HCT116 (cell line): ENCODE measurements around the gene LRSAM1. TPM values are rescaled to one million over a fixed set of nuclear protein-coding genes. Genes with fewer than 3 reads are reported as not detected.

Source experiments
- ATAC-seq: fragments of 200-7000 bp; cut with Tn5 transposase; 2 replicates; pipeline ENCODE4 v1.9.1; 2020; ENCODE audit warnings: mild to moderate bottlenecking, moderate library complexity
- BruUV-seq: library from RNA; stranded (reverse); fragments of 400-500 nt; replicated peaks from 2 replicates; lab custom pipeline; 2021; lab: Mats Ljungman, UMichigan
- CTCF ChIA-PET: fragments of 300-600 bp; sonication (Branson Sonifier 250); formaldehyde crosslinking; loops from one replicate; lab custom pipeline; 2021; ENCODE audit warnings: antibody characterized with exemption; lab: Charles Lee
- POLR2A ChIA-PET: fragments of 300-600, 350-600 bp; sonication (Branson Sonifier 250); formaldehyde crosslinking; loops from one replicate; lab custom pipeline; 2021; ENCODE audit warnings: antibody characterized with exemption; lab: Charles Lee
- RAD21 ChIA-PET, 2 experiments: fragments of 300-600 bp; sonication (Branson Sonifier 250); formaldehyde crosslinking; loops; one replicate each; lab custom pipeline; 2023; ENCODE audit warnings: low total read pairs in 2 of 2; ENCODE audit not compliant: uncharacterized antibody in 2 of 2, unreplicated experiment in 2 of 2, low non-redundant PET in 1 of 2; lab: Charles Lee
- DNase-seq: peaks from one replicate; pipeline ENCODE4 v3.0.0-alpha.2; 2010; ENCODE audit warnings: low read depth, low spot score
- H2AFZ ChIP-seq: fragments of 200-600 bp; shearing (Covaris generic), sonication (generic); 2 replicates; pipeline ENCODE4 v1.6.1; 2017; ENCODE audit warnings: low read depth, mixed run types, mixed read lengths, antibody characterized with exemption, low read length; ENCODE audit not compliant: poor library complexity, severe bottlenecking
- H3K27ac ChIP-seq: 2 replicates; pipeline ENCODE4 v1.5.1; 2012; ENCODE audit warnings: low read depth, low read length
- H3K27me3 ChIP-seq: fragments of 200-600 bp; sonication (generic); 2 replicates; pipeline ENCODE4 v1.6.1; 2016; ENCODE audit warnings: mixed run types, low read length, mixed read lengths; ENCODE audit not compliant: insufficient read depth
- H3K36me3 ChIP-seq, 2 experiments: fragments of 200-500 bp in 1 of 2; fragments of 200-600 bp in 1 of 2; sonication (Bioruptor generic) in 1 of 2; sonication (generic) in 1 of 2; 2 replicates each; pipeline versions ENCODE4 v1.5.1 to v1.6.1; 2014 to 2016; ENCODE audit warnings: low read length in 2 of 2, inconsistent platforms in 1 of 2, mixed read lengths in 1 of 2, mixed run types in 1 of 2; ENCODE audit not compliant: insufficient read depth in 2 of 2, control insufficient read depth in 1 of 2
- H3K4me1 ChIP-seq, 2 experiments: fragments of 200-600 bp in 1 of 2; sonication (generic) in 1 of 2; 2 replicates each; pipeline versions ENCODE4 v1.5.1 to v1.6.1; 2012 to 2017; ENCODE audit warnings: low read length in 2 of 2, inconsistent platforms in 1 of 2, mild to moderate bottlenecking in 1 of 2, mixed read lengths in 1 of 2, mixed run types in 1 of 2, moderate library complexity in 1 of 2; ENCODE audit not compliant: insufficient read depth in 2 of 2, control insufficient read depth in 1 of 2
- H3K4me2 ChIP-seq: fragments of 200-600 bp; sonication (generic); 2 replicates; pipeline ENCODE4 v1.6.1; 2017; ENCODE audit warnings: mixed run types, low read length, mixed read lengths
- H3K4me3 ChIP-seq, 2 experiments: fragments of 200-600 bp in 1 of 2; sonication (generic) in 1 of 2; replicated peaks in 1 of 2; 2 replicates each; pipeline ENCODE4 v1.5.1; 2011 to 2016; ENCODE audit warnings: low read length in 2 of 2, control low read depth in 1 of 2, low read depth in 1 of 2, mild to moderate bottlenecking in 1 of 2, mixed read lengths in 1 of 2, mixed run types in 1 of 2
- H3K79me2 ChIP-seq: fragments of 200-600 bp; sonication (generic); 2 replicates; pipeline ENCODE4 v1.6.1; 2017; ENCODE audit warnings: mild to moderate bottlenecking, mixed run types, low read length, moderate library complexity, mixed read lengths; ENCODE audit not compliant: insufficient read depth
- H3K9ac ChIP-seq: fragments of 200-600 bp; sonication (generic); 2 replicates; pipeline ENCODE4 v1.6.1; 2016; ENCODE audit warnings: low read length, mixed read lengths
- H3K9me2 ChIP-seq: fragments of 200-600 bp; sonication (generic), shearing (Covaris generic); 2 replicates; pipeline ENCODE4 v1.6.1; 2017; ENCODE audit warnings: mixed run types, mild to moderate bottlenecking, moderate library complexity; ENCODE audit not compliant: insufficient read depth
- H3K9me3 ChIP-seq, 2 experiments: fragments of 200-500 bp in 1 of 2; fragments of 200-600 bp in 1 of 2; sonication (Bioruptor generic) in 1 of 2; sonication (generic) in 1 of 2; 2 replicates each; pipeline ENCODE4 v1.6.1; 2014 to 2017; ENCODE audit warnings: low read length in 2 of 2, mixed read lengths in 2 of 2, inconsistent platforms in 1 of 2, low read depth in 1 of 2, mild to moderate bottlenecking in 1 of 2, mixed run types in 1 of 2, moderate library complexity in 1 of 2; ENCODE audit not compliant: control insufficient read depth in 1 of 2, insufficient read depth in 1 of 2
- H4K20me1 ChIP-seq: fragments of 200-600 bp; sonication (generic), shearing (Covaris generic); 2 replicates; pipeline ENCODE4 v1.6.1; 2017; ENCODE audit warnings: mixed run types, mild to moderate bottlenecking, moderate library complexity; ENCODE audit not compliant: insufficient read depth
- ELF1 ChIP-seq: IDR thresholded peaks from 2 replicates; pipeline ENCODE4 v1.6.1; 2012; ENCODE audit warnings: low read depth, borderline replicate concordance
- EZH2phosphoT487 ChIP-seq: fragments of 200-600 bp; IDR thresholded peaks from 2 replicates; pipeline ENCODE4 v1.6.1; 2018; ENCODE audit warnings: antibody characterized with exemption, borderline replicate concordance
- RAD21 ChIP-seq: IDR thresholded peaks from 2 replicates; pipeline ENCODE4 v1.6.1; 2012; ENCODE audit warnings: low read depth, mild to moderate bottlenecking
- REST ChIP-seq: IDR thresholded peaks from 2 replicates; pipeline ENCODE4 v1.6.1; 2012; ENCODE audit warnings: low read depth
- SP1 ChIP-seq: IDR thresholded peaks from 2 replicates; pipeline ENCODE4 v1.6.1; 2012; ENCODE audit warnings: low read depth
- intact Hi-C: fragments of 100-400 bp; cut with micrococcal nuclease; formaldehyde crosslinking; loops from 2 replicates; pipeline ENCODE4 v1.10.0; 2022
- total RNA-seq: library from RNA; stranded (reverse); gene quantifications from one replicate; pipeline ENCODE4 v1.2.1, GENCODE V29; 2021; ENCODE audit not compliant: unreplicated experiment

Gene LRSAM1
- total RNA-seq, 1 experiment from 2014 or later: 25.9 TPM

GRCh38 chr9:127534250-127534906 lies 83.1 kb downstream of the LRSAM1 start (continued):
- TF ChIP-seq REST: no peak
- TF ChIP-seq RAD21: no peak
- TF ChIP-seq EZH2phosphoT487: no peak

- H2AFZ ChIP-seq: no peak overlapping the region
- intact Hi-C loops: no loop called here
- no peak for TF ChIP-seq SP1
- TF ChIP-seq ELF1: no peak
- TF ChIP-seq, all 23 proteins: peak for 0
- no TSS peak for BruUV-seq
- CTCF ChIA-PET: no interaction called here
- no peaks in the 10 kb centered on the region for H3K9me3 ChIP-seq
- peaks cover 3 to 13% of the 10 kb centered on the region in 2 experiments for H3K36me3 ChIP-seq
- no peak overlapping the region for H3K4me3 ChIP-seq
- H3K79me2 ChIP-seq: peaks cover 79% of the 10 kb centered on the region
- no peak overlapping the region; the same call in 1 of the 2 replicates for H3K27ac ChIP-seq
- H3K4me1 ChIP-seq: peaks cover 0 to 16% of the 10 kb centered on the region in 2 experiments; a peak in 1 of 4 replicates
- H4K20me1 ChIP-seq: no peaks in the 10 kb centered on the region
- POLR2A ChIA-PET: no interaction called here
- DNase-seq (no peak), ATAC-seq (no peak)
- H3K9ac ChIP-seq: no peak overlapping the region
- H3K27me3 ChIP-seq: no peaks in the 10 kb centered on the region
- H3K4me2 ChIP-seq: no peak overlapping the region
- H3K9me2 ChIP-seq: no peaks in the 10 kb centered on the region
- RAD21 ChIA-PET: no interaction called here
Observed at GRCh38 chr9:127534931-127535330, 83.6 kb downstream of the LRSAM1 start.
